Measurements from ENCODE around the gene ISOC2.

GRCh38 chr19:55481794-55482155 lies 20.3 kb upstream of the ISOC2 start:
- TF ChIP-seq CTCF (IDR thresholded peaks at IDR 0.05; ENCODE audit: borderline replicate concordance, extremely low read depth, low read length, poor library complexity, severe bottlenecking) (no peak), EZH2 (IDR thresholded peaks at IDR 0.05; ENCODE audit: borderline replicate concordance, low read depth, low read length, severe bottlenecking) (no peak)

Data from DND-41 (cell line).